ENCODE data around the gene ZMYM5. TPM values are rescaled to one million over a fixed set of nuclear protein-coding genes. Genes with fewer than 3 reads are reported as not detected.

ZMYM5 gene
- total and polyA plus RNA-seq, 8 donors = 4.4 to 67.4 (median 12.1) TPM

Other genes starting within 250 kb of the ZMYM5 start
- gene MPHOSPH8, start 230.0 kb downstream of the ZMYM5 start, total RNA-seq = 10 to 100 TPM; 22.2 to 69.2 (median 28.5) TPM
- 10 to 100 TPM; 15.1 to 51.3 (median 17.4) TPM for gene MPHOSPH8, start 230.0 kb downstream of the ZMYM5 start, polyA plus RNA-seq
- 100 to 1,000 TPM in 3 of 5 donors, 10 to 100 TPM in 2; 73.9 to 256 (median 110) TPM for gene PSPC1, start 80.7 kb downstream of the ZMYM5 start, total RNA-seq
- 10 to 100 TPM; 19.2 to 35.0 (median 23.4) TPM for gene PSPC1, start 80.7 kb downstream of the ZMYM5 start, polyA plus RNA-seq
- gene ZMYM2, start 95.1 kb upstream of the ZMYM5 start, total RNA-seq = 100 to 1,000 TPM in 4 of 5 donors, 10 to 100 TPM in 1; 45.5 to 182 (median 111) TPM
- gene ZMYM2, start 95.1 kb upstream of the ZMYM5 start, polyA plus RNA-seq = 10 to 100 TPM; 10.8 to 22.5 (median 13.0) TPM

Data from stomach (tissue), 8 donors.